Endothelial cell of umbilical vein (primary cell): ENCODE measurements around the gene APOC3. TPM values are rescaled to one million over a fixed set of nuclear protein-coding genes. Genes with fewer than 3 reads are reported as not detected.

ENCODE experiments used
- BruUV-seq: library from RNA; stranded (reverse); fragments of 400-500 nt; replicated peaks from 2 replicates; lab custom pipeline; 2021; lab: Mats Ljungman, UMichigan
- CTCF ChIA-PET: fragments of 300-600, 350-600 bp; sonication (Branson Sonifier 250); formaldehyde crosslinking; loops from one replicate; lab custom pipeline; 2021; ENCODE audit warnings: antibody characterized with exemption, inconsistent platforms; lab: Charles Lee
- POLR2A ChIA-PET: fragments of 300-600, 350-600 bp; sonication (Branson Sonifier 250); formaldehyde crosslinking; loops from one replicate; lab custom pipeline; 2021; ENCODE audit warnings: antibody characterized with exemption, inconsistent platforms; lab: Charles Lee
- DNase-seq: peaks from one replicate; pipeline ENCODE4 v3.0.0-alpha.2; 2011; ENCODE audit warnings: low read depth, low spot score
- FAIRE-seq: peaks from 2 replicates; lab custom pipeline; 2011; peaks lifted over from hg19 to GRCh38; lab: Jason Lieb, UNC
- H2AFZ ChIP-seq: 2 replicates; pipeline ENCODE4 v1.6.0; 2012; ENCODE audit warnings: low read depth, low read length, control low read depth, inconsistent platforms
- H3K27ac ChIP-seq: 2 replicates; pipeline ENCODE4 v1.5.1; 2011; ENCODE audit warnings: low read depth, mild to moderate bottlenecking, control low read depth, low read length, moderate library complexity; ENCODE audit not compliant: insufficient read depth
- H3K27me3 ChIP-seq, 2 experiments: 2 replicates each; pipeline versions ENCODE4 v1.6.0 to v1.6.1; 2011; ENCODE audit warnings: low read length in 2 of 2, mixed read lengths in 1 of 2; ENCODE audit not compliant: control insufficient read depth in 2 of 2, insufficient read depth in 2 of 2
- H3K36me3 ChIP-seq, 2 experiments: 2 replicates in 1 of 2; 3 replicates in 1 of 2; pipeline ENCODE4 v1.5.1; 2011; ENCODE audit warnings: low read length in 2 of 2, mild to moderate bottlenecking in 1 of 2, moderate library complexity in 1 of 2; ENCODE audit not compliant: control insufficient read depth in 2 of 2, insufficient read depth in 2 of 2; ENCODE audit errors: extremely low read depth in 1 of 2
- H3K4me1 ChIP-seq: 3 replicates; pipeline ENCODE4 v1.5.1; 2011; ENCODE audit warnings: mild to moderate bottlenecking, low read length; ENCODE audit not compliant: control insufficient read depth, insufficient read depth; ENCODE audit errors: extremely low read depth
- H3K4me2 ChIP-seq: 2 replicates; pipeline ENCODE4 v1.6.1; 2011; ENCODE audit warnings: low read length, control low read depth, mixed read lengths; ENCODE audit not compliant: insufficient read depth
- H3K4me3 ChIP-seq, 3 experiments: fragments of 200-600 bp in 1 of 3; sonication (generic), shearing (Covaris generic) in 1 of 3; replicated peaks in 1 of 3; 2 replicates each; pipeline ENCODE4 v1.5.1; 2011 to 2016; ENCODE audit warnings: control low read depth in 3 of 3, low read length in 3 of 3, mild to moderate bottlenecking in 2 of 3, inconsistent platforms in 1 of 3, low read depth in 1 of 3, moderate library complexity in 1 of 3; ENCODE audit not compliant: insufficient read depth in 1 of 3
- H3K79me2 ChIP-seq: 2 replicates; pipeline ENCODE4 v1.6.0; 2012; ENCODE audit warnings: low read length, inconsistent platforms; ENCODE audit not compliant: control insufficient read depth, insufficient read depth
- H3K9ac ChIP-seq: replicated peaks from 2 replicates; pipeline ENCODE3; 2011; ENCODE audit warnings: low read length, control low read depth; ENCODE audit not compliant: insufficient read depth; ENCODE audit errors: extremely low read depth
- H3K9me1 ChIP-seq: replicated peaks from 3 replicates; pipeline ENCODE4 v1.6.0; 2011; ENCODE audit warnings: mild to moderate bottlenecking, low read length; ENCODE audit not compliant: control insufficient read depth, insufficient read depth; ENCODE audit errors: extremely low read depth
- H3K9me3 ChIP-seq: replicated peaks from 2 replicates; pipeline ENCODE4 v1.5.1; 2012; ENCODE audit warnings: low read length, inconsistent platforms; ENCODE audit not compliant: control insufficient read depth, insufficient read depth
- H4K20me1 ChIP-seq: replicated peaks from 2 replicates; pipeline ENCODE3; 2011; ENCODE audit warnings: mild to moderate bottlenecking, low read length; ENCODE audit not compliant: control insufficient read depth, insufficient read depth; ENCODE audit errors: extremely low read depth
- CTCF ChIP-seq, 2 donors: IDR thresholded peaks; 1 replicate in 1 of 2; 2 replicates in 1 of 2; pipeline ENCODE4 v1.5.1; 2011; ENCODE audit warnings: low read length in 2 of 2, mild to moderate bottlenecking in 2 of 2, moderate library complexity in 2 of 2, control low read depth in 1 of 2, inconsistent platforms in 1 of 2, low read depth in 1 of 2; ENCODE audit not compliant: insufficient read depth in 1 of 2; ENCODE audit errors: extremely low read depth in 1 of 2
- EZH2 ChIP-seq: IDR thresholded peaks from 2 replicates; pipeline ENCODE4 v1.6.1; 2012; ENCODE audit warnings: borderline replicate concordance, low read depth, mild to moderate bottlenecking, moderate library complexity, low read length, inconsistent platforms; ENCODE audit not compliant: severe bottlenecking
- FOS ChIP-seq: IDR thresholded peaks from 2 replicates; pipeline ENCODE4 v1.6.1; 2011; ENCODE audit warnings: mild to moderate bottlenecking, low read length, moderate library complexity, borderline replicate concordance; ENCODE audit not compliant: insufficient read depth
- GATA2 ChIP-seq: IDR thresholded peaks from 2 replicates; pipeline ENCODE4 v1.7.0; 2011; ENCODE audit warnings: low read depth, mild to moderate bottlenecking, moderate library complexity, mixed read lengths, low read length; ENCODE audit not compliant: insufficient read length, insufficient read depth
- JUN ChIP-seq: IDR thresholded peaks from 2 replicates; pipeline ENCODE4 v1.6.1; 2011; ENCODE audit warnings: borderline replicate concordance, low read depth; ENCODE audit not compliant: insufficient read length, insufficient read depth
- MAX ChIP-seq: IDR thresholded peaks from 2 replicates; pipeline ENCODE4 v1.6.1; 2011; ENCODE audit not compliant: insufficient read depth, insufficient read length
- MYC ChIP-seq: IDR thresholded peaks from one replicate; pipeline ENCODE4 v1.6.1; 2011; ENCODE audit warnings: mild to moderate bottlenecking, low read depth, low read length
- POLR2A ChIP-seq: IDR thresholded peaks from 2 replicates; pipeline ENCODE4 v1.6.1; 2012; ENCODE audit warnings: low read depth, mild to moderate bottlenecking, control low read depth, low read length
- POLR2AphosphoS5 ChIP-seq: IDR thresholded peaks from 2 replicates; pipeline ENCODE4 v1.6.1; 2012; ENCODE audit warnings: low read depth, mild to moderate bottlenecking, control low read depth, low read length, moderate library complexity; ENCODE audit not compliant: insufficient read depth
- dilution Hi-C: fragments of 300-500 bp; cut with MboI; formaldehyde crosslinking; loops from one replicate; pipeline ENCODE4 v1.15.0; 2019; ENCODE audit warnings: low sequenced_read_pairs; ENCODE audit not compliant: extremely low pct_ligation_motif_present
- intact Hi-C: fragments of 100-400 bp; cut with micrococcal nuclease; formaldehyde crosslinking; loops from one replicate; pipeline ENCODE4 v1.10.0; 2022
- polyA plus RNA-seq, 4 experiments: library from polyadenylated mRNA; depleted of rRNA in 3 of 4; stranded (reverse) in 3 of 4; unstranded in 1 of 4; fragments of >200 nt; gene quantifications; 2 replicates each; pipeline versions ENCODE4 v1.2.1 to v1.2.3, GENCODE V29; 2011 to 2012; ENCODE audit warnings: missing spikeins in 1 of 4
- total RNA-seq: library from RNA; stranded (reverse); gene quantifications from 2 replicates; pipeline ENCODE4 v1.2.3, GENCODE V29; 2021

Gene APOC3
- total and polyA plus RNA-seq, 2 donors (not counting 3 experiments of a cell fraction or from before 2014, with no cell fraction given), result not detected

GRCh38 chr11:116836632-116836991 is 6.9 kb downstream of the APOC3 start:
- intact Hi-C loops, result loop anchor here (1.0 to 5.0 kb wide), 3 partner anchors 45 to 270 kb away; partner anchors contain the start of gene APOA5
- no peak for FAIRE-seq
- dilution Hi-C loops, result no loop called here
- Histone ChIP-seq H3K9ac (no peak overlapping the region), H4K20me1 (no peaks in the 10 kb centered on the region), H3K4me2 (no peak overlapping the region), H3K4me3 (no peak overlapping the region), H3K36me3 (no peaks in the 10 kb centered on the region), H3K9me1 (no peaks in the 10 kb centered on the region), H3K79me2 (no peaks in the 10 kb centered on the region), H3K4me1 (peaks cover 6% of the 10 kb centered on the region), H2AFZ (no peak overlapping the region), H3K27ac (no peak overlapping the region), H3K9me3 (no peaks in the 10 kb centered on the region), H3K27me3 (no peaks in the 10 kb centered on the region)
- TF ChIP-seq CTCF (IDR thresholded peaks at IDR 0.05; ENCODE audit: extremely low read depth in 1 of 2, insufficient read depth in 1 of 2, low read depth in 1 of 2, low read length in 2 of 2) (no peak), MYC (no peak), FOS (no peak), POLR2AphosphoS5 (no peak), JUN (no peak), EZH2 (no peak), GATA2 (no peak), MAX (no peak), POLR2A (no peak)
- ChIA-PET CTCF (interaction anchor here (0.5 to 5.0 kb wide), 26 partner anchors 11 to 390 kb away, joined by 3 to 272 read pairs (median 7); partner anchors contain the start of genes APOA4, APOA5, BUD13 and PAFAH1B2), POLR2A (no interaction called here)
- no peak for DNase-seq
- no TSS peak for BruUV-seq
